Right atrium auricular region (tissue), 2 donors: ENCODE measurements around the gene SFXN2. TPM values are rescaled to one million over a fixed set of nuclear protein-coding genes. Genes with fewer than 3 reads are reported as not detected.
"Not testable (repeated sequence)": the region's sequence is repeated elsewhere in the genome, so short reads cannot be mapped to it uniquely, and the experiment has no call there.

Source experiments
- DNase-seq: peaks from one replicate; pipeline ENCODE4 v3.0.0-alpha.2; 2019; ENCODE audit warnings: low spot score
- H3K27ac ChIP-seq, 2 donors: fragments of 200-600 bp; sonication (generic); 1 replicate in 1 of 2; 2 replicates in 1 of 2; pipeline ENCODE4 v1.5.1; 2016 to 2019
- H3K27me3 ChIP-seq, 2 donors: fragments of 200-600 bp; sonication (generic); one replicate each; pipeline versions ENCODE4 v1.5.1 to v1.6.0; 2017 to 2019
- H3K36me3 ChIP-seq: fragments of 200-600 bp; sonication (generic); one replicate; pipeline ENCODE4 v1.5.1; 2016
- H3K4me1 ChIP-seq, 2 donors: fragments of 200-600 bp; sonication (generic); one replicate each; pipeline versions ENCODE4 v1.5.1 to v1.6.0; 2017 to 2019
- H3K4me3 ChIP-seq, 2 donors: fragments of 200-600 bp; sonication (generic); 1 replicate in 1 of 2; 2 replicates in 1 of 2; pipeline ENCODE4 v1.5.1; 2017 to 2019; ENCODE audit warnings: mild to moderate bottlenecking in 1 of 2, moderate library complexity in 1 of 2
- H3K9me3 ChIP-seq, 2 donors: fragments of 200-600 bp; sonication (generic); one replicate each; pipeline ENCODE4 v1.5.1; 2019
- CTCF ChIP-seq, 2 donors: fragments of 200-600 bp; sonication (generic); IDR thresholded peaks; one replicate each; pipeline ENCODE4 v1.5.1; 2019; ENCODE audit warnings: antibody characterized with exemption in 2 of 2
- total RNA-seq, 2 donors: library from RNA; depleted of rRNA; stranded (reverse); fragments of >200 nt; gene quantifications; one replicate each; pipeline ENCODE4 v1.1.0, GENCODE V29; 2016

The SFXN2 gene
- total RNA-seq, 2 donors from 2014 or later = 0.59 to 2.7 TPM

GRCh38 chr10:102740229-102740628 is 25.8 kb downstream of the SFXN2 start:
- DNase-seq = no peak
- no peak overlapping the region for H3K4me3 ChIP-seq
- H3K9me3 ChIP-seq = no peaks in the 10 kb centered on the region
- H3K27ac ChIP-seq = no peak overlapping the region
- peaks cover 0 to 22% of the 10 kb centered on the region in 2 donors for H3K4me1 ChIP-seq
- no peak for TF ChIP-seq CTCF (IDR thresholded peaks at IDR 0.05)
- no peaks in the 10 kb centered on the region for H3K27me3 ChIP-seq
- no peaks in the 10 kb centered on the region for H3K36me3 ChIP-seq

DNA sequence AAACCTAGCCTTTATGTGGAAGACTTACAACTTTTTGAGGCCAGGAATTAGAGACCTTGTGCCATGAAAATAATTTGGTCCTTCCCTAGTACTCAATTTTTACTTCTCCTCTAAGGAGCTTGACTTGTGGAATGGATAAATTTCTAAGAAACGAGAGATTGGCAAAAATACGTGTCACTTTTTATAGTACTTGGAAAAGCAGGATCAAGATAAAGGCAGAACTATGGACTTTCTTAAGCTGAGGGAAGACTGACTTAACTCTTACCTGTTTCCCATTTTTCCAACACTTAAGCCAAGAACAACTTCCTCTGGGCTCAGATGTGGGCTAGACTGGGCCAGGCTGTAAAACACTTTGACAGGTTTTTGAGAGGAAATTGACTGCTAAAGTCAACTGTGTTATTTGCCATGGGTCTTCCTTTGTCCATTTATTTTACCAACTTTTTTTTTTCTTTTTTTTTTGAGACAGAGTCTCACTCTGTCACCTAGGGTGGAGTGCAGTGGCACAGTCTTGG is 27.3 kb downstream of the SFXN2 start:
- no peaks in the 10 kb centered on the region for H3K36me3 ChIP-seq
- no peak for TF ChIP-seq CTCF (IDR thresholded peaks at IDR 0.05)
- no peak overlapping the region for H3K4me3 ChIP-seq
- no peak overlapping the region for H3K27ac ChIP-seq
- H3K4me1 ChIP-seq = peaks cover 0 to 35% of the 10 kb centered on the region in 2 donors
- no peaks in the 10 kb centered on the region for H3K9me3 ChIP-seq
- no peaks in the 10 kb centered on the region for H3K27me3 ChIP-seq
- no peak for DNase-seq

GRCh38 chr10:102742313-102742712 is 27.9 kb downstream of the SFXN2 start:
- H3K36me3 ChIP-seq, H3K9me3 ChIP-seq, H3K27ac ChIP-seq, H3K27me3 ChIP-seq, DNase-seq, H3K4me3 ChIP-seq: not testable (repeated sequence)
- peaks cover 0 to 35% of the 10 kb centered on the region in 2 donors for H3K4me1 ChIP-seq

GRCh38 chr10:102743078-102743587 is 28.7 kb downstream of the SFXN2 start:
- Histone ChIP-seq H3K27ac (no peak overlapping the region), H3K4me3 (peak overlapping the region in 1 of 2 donors; percentile 98), H3K36me3 (no peaks in the 10 kb centered on the region), H3K27me3 (no peaks in the 10 kb centered on the region), H3K4me1 (peaks cover 0 to 34% of the 10 kb centered on the region in 2 donors), H3K9me3 (no peaks in the 10 kb centered on the region)
- no peak for DNase-seq
- no peak for TF ChIP-seq CTCF (IDR thresholded peaks at IDR 0.05)

DNA sequence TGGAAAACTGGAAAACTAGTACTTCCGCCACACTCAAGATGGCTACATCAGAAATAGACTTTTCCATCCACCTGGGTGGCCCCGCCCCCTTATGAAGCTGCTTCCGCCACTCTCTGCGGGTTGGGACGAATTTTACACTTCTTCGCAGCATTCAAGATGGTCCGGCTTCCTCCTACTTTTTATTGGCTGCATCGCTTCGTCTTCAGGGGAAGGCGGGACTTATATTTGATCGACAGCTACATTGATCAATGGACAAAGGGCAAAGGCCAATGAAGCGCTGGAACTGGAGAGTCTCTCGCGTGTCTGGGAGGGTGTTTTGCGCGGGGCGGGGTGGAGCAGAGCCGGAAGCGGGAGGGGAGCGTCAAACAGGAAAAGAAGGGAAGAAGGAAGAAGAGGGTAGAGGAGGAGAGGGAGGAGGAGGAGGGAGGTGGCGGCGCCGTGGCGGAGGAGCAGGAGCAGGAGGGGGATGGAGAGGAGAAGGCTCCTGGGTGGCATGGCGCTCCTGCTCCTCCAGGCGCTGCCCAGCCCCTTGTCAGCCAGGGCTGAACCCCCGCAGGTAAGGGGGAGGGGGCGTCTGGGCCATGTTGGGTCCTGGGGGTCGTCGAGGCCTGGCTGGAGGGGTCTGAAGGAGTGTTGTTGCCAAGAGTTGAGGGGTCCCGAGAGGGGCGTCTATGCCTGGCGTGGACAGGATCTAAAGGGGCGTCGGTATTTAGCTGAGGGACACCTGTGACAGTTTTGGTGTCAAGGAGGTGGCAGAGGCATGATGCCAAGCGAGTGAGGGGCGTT is 29.3 kb downstream of the SFXN2 start, which contains the start of gene WBP1L:
Gene WBP1L (plus strand): TSS at position 361 of the 786 bp plus-strand sequence. CDS start 106 bp downstream, at position 467.
- no peaks in the 10 kb centered on the region for H3K36me3 ChIP-seq
- H3K4me1 ChIP-seq = peaks cover 0 to 30% of the 10 kb centered on the region in 2 donors
- peak within 1 kb of the TSS; percentile 87 to 94 for H3K27ac ChIP-seq
- H3K27me3 ChIP-seq = no peaks in the 10 kb centered on the region
- H3K4me3 ChIP-seq = peak within 1 kb of the TSS; percentile 98
- DNase-seq = peak; percentile 98
- H3K9me3 ChIP-seq = no peaks in the 10 kb centered on the region
- TF ChIP-seq CTCF (IDR thresholded peaks at IDR 0.05) = no peak

- Histone ChIP-seq H3K4me1 (peaks cover 0 to 30% of the 10 kb centered on the region in 2 donors), H3K27me3 (no peaks in the 10 kb centered on the region), H3K27ac (peak overlapping the region; percentile 87 to 94), H3K9me3 (no peaks in the 10 kb centered on the region), H3K36me3 (no peaks in the 10 kb centered on the region), H3K4me3 (peak overlapping the region; percentile 98)
- DNase-seq = no peak
- no peak for TF ChIP-seq CTCF (IDR thresholded peaks at IDR 0.05)
These were observed 30.1 kb downstream of the SFXN2 start for GRCh38 chr10:102744374-102745051.
